Endothelial cell of hepatic sinusoid (primary cell): Measurements from ENCODE around the gene C16orf78.

Experiments
- in situ Hi-C: cut with HindIII; loops from 2 replicates; pipeline ENCODE4 v1.10.0; 2017; ENCODE audit warnings: low sequenced_read_pairs

Gene C16orf78

DNA sequence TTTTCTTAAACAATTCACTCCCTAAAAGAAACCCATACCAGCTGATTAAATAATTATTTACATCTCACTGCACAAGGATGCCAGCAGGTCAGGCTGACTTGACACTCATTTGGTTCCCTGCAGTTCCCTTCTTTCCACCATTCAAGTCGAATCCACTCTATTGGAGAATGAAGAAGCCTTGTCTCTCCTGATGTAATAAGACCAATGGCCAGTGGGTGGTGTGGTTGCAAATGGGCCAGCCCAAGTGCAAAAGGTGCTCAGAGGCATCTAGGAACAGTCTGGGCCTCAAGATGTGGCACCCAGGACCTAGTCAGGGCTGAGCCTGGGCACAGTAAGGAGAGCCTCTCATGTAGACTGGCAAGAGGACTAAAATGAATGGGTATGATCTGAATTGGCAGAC lies 9.3 kb downstream of the C16orf78 start:
- in situ Hi-C loops, result no loop called here

DNA sequence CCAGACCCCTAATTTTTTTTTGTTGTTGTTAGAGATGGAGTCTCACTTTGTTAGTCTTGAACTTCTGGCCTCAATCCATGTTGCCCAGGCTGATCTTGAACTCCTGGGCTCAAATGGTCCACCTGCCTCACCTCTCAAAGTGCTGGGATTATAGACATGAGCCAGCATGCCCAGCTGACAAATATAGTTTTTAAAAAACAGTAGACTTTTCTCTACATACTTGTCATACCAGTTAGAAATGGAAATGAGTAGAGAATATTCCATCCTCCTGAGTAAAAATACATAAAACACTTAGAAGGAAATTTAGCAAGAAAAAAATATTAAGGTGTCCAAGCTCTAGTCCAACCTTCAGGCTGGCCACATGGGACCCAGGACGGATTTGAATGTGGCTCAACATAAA lies 21.4 kb downstream of the C16orf78 start:
- in situ Hi-C loops, result no loop called here

DNA sequence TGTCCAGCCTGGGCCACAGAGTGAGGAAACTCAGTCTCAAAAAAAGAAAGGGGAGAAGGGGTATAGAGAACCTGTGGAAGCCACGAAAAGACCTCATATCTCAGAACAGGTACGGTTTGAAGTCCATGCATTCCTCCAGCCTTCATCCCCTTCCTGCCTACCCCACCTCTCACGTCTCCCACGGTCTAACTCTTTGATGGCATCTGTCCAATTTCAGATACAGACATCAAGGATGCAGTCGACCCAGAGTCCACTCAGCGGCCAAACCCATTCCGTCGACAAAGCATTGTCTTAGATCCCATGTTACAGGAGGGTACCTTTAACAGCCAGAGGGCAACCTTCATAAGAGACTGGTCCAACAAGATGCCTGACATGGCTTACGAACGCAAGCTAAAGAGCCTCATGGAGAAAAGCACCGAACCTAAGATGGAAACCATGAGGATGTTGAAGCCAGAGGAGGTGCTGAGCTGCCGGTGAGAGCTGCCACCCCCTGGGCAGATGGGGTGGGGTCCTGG lies 22.7 kb downstream of the C16orf78 start:
- in situ Hi-C loops, result no loop called here

DNA sequence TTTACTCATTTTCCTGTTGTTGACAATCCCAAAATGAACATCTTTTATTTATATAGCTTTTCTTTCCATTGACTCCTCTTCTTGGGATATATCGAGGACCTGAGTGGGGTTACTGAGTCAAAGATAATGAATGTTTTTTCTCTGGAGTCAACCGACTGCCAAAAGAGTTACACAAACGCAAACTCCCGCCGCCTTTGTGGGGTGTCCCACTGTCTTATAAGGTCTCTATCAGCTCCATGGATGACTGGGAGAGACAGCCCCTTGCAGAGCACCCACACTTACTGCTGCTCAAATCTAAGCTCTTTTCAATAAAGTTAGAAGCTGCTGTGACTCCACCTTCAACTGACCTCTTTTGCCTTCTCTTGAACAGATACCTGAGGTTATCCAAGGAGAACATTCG lies 25.2 kb downstream of the C16orf78 start:
- in situ Hi-C loops, result no loop called here

DNA sequence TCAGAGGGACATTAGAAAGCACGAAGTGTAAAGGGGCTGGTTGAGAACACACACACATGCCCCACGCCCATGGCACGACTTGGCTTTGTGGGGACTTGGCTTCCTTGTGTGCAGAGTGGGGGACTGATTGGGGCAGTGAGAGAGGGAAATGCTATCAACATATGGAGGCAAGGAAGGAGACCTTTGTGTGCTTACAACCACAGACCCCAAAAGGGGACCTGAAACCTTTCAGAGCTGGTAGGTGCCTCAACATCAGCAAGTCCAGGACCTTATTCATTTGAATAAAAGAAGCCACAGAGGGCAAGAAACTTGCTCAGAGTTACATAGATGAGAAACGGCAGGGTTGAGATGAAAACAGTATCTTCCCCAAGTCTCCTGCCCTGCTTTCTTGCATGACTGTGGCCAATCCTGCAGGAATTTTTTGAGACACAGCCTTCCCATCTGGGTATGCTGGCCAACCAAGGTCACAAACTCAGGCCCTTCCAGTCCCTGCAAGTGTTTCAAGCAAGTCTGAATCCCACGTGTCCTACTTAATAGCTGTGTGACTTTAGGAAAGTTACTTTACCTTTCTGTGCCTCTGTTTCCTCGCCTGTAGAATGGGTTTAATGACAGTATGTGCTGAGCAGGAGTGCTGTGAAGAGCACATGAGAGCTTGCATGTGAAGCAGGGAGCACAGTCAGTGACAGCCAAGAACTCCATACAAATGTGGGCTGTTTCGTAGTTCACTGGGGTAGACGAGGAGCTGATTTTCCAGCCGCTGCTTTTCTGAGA lies 26.2 kb downstream of the C16orf78 start:
- in situ Hi-C loops, result loop anchor here (25.0 kb wide), 2 partner anchors 113 to 513 kb away; no protein-coding TSS in a partner anchor

DNA sequence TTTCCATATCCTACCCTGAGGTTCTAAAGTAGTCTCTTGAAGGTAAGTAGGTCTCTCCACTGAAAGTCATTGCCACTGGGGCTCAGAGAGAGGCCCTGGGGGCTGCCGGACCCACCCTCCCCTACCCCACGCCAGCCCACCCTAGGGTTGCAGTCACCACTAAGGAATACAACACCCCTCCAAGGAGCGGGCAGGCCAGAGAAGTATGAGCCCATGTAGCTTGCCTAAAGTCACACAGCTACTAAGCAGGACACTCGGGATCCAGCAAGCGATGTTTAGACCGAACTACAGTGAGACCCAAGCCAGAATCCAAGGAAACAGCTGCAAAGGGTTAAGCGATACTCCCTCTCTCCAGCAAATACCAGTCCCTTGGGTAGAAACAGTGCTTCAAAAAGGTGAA lies 27.0 kb downstream of the C16orf78 start:
- in situ Hi-C loops, result loop anchor here (25.0 kb wide), 2 partner anchors 112 to 512 kb away; no protein-coding TSS in a partner anchor

DNA sequence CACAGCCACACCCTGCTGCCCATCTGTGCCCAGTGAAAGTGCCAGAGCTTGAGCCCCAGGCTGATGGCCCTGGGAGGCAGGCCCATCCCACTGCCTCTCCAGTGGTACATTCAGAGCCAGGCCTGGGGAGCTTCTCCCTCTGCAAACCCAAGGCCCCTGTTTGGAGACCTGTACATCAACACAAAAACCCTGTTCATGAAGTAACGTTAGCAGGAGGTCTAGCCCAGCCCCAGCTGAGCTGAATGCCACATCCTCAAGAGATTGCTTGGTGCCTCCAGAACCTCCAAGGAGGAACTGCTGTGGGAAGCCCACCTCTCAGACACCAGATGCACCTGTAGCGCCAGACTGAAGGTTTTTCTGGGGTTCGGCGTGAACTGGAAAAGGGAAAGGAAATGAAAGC lies 31.5 kb downstream of the C16orf78 start:
- in situ Hi-C loops, result loop anchor here (25.0 kb wide), 2 partner anchors 107 to 507 kb away; no protein-coding TSS in a partner anchor

DNA sequence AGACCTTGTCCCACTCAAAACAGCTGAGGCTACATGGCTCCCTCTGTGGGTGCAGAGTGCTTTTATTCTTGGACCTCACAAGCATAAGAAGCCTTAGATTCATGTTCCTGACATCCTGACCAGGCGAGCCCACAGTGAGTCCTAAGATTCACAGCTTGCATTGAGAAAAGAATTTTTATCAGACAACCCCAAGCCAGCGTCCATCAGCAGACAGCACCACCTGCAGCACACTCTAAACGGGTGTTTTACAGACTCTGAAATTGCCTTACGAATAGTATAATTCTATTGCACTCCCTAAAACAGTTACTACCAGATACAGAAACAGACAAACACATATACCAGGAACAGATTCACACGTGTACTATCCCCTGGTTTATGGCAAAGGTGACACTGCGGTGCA lies 31.9 kb downstream of the C16orf78 start:
- in situ Hi-C loops, result loop anchor here (25.0 kb wide), 2 partner anchors 107 to 507 kb away; no protein-coding TSS in a partner anchor

DNA sequence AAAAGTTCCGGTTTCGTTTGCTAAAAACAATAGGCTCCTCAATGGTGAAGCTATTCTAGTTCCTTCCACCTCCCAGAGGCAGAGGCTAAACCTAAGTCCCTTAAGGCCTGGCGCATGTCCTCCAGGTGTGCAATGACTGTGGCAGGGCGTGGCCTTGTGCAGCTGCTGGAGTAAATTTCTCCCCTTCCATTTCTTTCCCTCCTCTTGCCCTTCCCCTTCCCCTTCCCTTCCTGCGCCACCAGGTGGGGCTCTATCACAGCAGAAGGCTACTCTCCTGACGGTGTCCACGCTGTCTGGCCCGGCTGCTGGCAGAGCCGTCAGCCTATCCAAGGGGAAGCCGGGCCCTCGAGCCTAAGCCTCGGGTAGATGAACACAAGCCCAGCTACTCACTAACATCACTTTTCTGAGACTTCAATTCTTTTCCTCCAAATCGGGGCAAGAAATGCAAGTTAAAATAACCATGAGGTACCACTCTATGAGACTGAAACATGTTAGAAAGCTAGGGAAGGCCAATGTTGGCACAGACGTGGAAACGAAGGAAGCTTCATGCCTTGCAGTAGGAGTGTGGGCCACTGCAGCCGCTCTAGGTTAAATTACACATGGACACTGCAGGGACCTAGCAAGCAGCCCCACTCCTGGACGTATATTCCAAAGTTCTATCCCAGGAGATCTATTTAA lies 34.4 kb downstream of the C16orf78 start:
- in situ Hi-C loops, result loop anchor here (25.0 kb wide), 2 partner anchors 104 to 504 kb away; no protein-coding TSS in a partner anchor

DNA sequence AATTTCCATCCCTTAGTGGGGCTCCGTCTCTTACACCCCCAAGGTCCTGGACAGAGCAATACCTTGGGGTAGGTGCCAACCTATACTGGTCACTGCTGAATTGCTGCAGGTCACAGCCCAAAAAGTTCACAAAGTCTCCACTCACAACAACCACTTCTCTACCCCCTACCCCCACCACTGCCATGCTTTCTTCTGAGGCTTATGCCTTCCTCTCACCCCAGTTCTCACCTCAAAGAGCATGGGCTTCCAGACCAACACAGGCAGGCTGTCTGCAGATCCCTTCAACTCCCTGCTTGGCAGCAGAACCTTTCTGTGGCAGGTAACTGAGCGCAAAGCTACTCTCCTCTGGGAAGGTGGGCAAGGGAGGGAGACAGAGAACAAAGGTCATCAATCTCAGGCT lies 35.5 kb downstream of the C16orf78 start:
- in situ Hi-C loops, result loop anchor here (25.0 kb wide), 2 partner anchors 103 to 503 kb away; no protein-coding TSS in a partner anchor

DNA sequence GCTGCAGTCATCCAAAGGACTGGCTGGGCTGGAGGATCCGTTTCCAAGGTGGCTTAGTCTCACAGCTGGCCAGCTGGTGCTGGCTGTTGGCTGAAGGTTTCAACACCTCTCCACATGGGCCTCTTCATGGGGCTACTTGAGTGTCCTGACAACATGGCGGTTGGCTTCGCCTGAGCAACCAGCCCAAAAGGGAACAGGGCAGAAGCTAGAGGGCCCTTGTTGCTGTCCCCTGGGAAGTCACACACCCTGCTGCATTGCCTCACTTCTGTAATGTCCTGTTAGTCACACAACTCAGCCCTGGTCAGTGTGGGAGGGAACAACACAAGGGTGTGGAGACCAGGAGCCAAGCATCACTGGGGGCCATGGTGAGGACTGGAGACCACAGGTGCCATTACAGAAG lies 36.6 kb downstream of the C16orf78 start:
- in situ Hi-C loops, result loop anchor here (25.0 kb wide), 2 partner anchors 102 to 502 kb away; no protein-coding TSS in a partner anchor

DNA sequence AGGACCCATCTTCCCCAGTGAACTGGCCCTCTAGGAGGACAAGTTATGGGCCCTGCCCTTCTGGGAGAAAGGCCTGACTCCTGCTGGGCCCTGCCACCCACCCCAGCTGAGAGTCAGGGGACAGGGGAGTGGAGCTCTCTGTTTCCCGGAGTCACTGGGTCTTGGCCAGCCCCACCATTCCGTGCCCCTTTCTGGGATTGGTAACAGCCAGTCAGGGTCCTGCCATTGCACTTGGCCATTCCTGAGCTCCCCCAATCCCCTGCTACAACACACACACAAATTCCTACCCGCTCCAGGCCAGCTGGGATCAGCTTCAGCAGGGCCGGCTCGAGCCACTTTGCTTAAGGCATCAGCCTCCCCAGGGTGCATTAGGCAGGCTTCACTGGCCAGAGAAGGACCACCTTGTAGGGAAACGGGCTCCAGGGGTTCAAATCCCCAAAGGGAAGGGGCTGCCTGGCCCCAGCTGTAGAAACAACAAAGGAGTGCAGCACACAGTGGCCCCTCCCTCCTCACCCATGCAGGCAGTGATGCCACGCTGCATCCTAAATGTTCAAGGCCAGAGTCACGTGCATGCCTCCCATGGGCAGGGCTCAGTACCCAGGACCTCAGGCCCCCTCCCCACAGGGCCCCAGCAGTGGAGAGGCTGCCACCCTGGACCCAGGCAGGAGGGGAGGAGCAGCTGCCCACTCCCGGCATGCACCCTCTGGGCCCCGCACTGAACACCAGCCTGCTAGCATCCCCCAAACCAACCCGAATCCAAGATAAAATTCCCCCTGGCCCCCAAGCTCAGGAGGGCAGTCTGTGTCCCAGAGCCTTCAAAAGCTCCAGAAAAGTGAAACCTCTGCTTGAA lies 37.7 kb downstream of the C16orf78 start:
- in situ Hi-C loops, result loop anchor here (25.0 kb wide), 2 partner anchors 101 to 501 kb away; no protein-coding TSS in a partner anchor

DNA sequence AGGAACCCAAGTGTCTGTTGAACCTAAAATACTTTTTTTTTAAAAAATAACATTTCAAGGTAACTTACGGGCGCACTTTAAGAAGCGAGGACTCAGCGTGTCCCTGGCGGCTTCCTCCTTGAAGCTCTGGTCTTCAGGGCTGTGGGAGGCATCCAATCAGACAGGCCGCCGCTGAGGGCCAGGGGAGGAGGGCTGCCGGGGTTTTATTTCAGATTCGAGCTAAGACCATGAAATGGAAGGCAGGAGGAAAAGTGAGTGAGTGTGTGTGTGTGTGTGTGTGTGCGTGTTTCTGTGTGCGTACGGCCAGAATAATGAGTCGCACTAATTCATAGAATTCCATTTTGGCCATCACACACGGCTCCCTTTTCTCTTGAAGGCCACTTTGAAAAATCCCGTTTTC lies 41.1 kb downstream of the C16orf78 start:
- in situ Hi-C loops, result loop anchor here (25.0 kb wide), 2 partner anchors 98 to 498 kb away; no protein-coding TSS in a partner anchor

DNA sequence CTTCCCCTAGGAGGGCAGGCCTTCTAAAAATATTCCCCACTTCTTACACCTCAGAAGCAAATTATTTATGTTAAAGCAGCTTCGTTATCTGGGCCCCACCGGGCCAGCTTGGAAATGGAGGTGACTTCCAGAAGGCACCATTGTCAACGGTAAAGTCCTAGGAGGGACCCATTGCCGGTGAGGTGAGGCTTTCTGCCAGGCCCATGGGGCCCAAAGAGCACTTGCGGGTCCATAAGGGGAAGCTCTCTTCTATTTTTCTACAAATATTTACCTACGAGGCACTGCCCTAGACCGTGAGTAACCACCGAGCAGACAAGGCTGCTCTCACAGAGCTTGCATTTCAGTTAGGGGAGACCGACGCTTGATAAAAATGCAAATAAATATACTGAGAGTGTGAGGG lies 41.5 kb downstream of the C16orf78 start:
- in situ Hi-C loops, result loop anchor here (25.0 kb wide), 2 partner anchors 97 to 497 kb away; no protein-coding TSS in a partner anchor

DNA sequence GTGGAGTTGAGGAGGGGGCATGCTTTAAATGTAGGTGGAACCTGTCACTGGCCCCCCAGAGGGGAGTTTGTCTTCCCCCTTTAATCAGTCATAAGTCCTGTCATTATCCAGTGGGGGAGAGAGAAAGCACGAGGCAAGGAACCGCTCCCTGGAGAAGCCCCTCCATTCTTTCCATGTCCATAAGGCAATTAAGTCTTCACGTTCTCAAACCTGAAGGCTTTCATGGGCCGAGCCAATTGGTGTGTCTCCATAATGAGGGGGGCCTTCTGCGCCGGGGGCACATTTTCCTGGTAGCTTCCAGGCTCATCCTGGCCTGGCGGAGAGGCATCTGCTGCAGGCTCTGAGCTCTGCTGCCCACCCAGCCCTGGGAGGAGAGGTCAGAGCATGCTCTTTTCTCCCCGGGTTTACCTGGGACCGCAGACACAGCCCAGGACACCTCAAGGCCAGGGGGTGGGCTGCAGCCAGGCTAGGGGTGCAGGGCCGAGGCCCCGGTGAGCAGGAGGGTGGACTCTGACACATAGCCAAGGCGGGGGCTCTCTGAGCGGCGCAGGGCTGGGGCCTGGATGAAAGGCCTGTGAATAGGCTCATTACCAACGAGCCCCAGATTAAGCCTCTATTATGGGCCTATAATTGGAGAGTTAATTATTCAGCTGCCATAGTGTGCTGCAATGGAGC lies 42.5 kb downstream of the C16orf78 start:
- in situ Hi-C loops, result loop anchor here (25.0 kb wide), 2 partner anchors 96 to 496 kb away; no protein-coding TSS in a partner anchor

DNA sequence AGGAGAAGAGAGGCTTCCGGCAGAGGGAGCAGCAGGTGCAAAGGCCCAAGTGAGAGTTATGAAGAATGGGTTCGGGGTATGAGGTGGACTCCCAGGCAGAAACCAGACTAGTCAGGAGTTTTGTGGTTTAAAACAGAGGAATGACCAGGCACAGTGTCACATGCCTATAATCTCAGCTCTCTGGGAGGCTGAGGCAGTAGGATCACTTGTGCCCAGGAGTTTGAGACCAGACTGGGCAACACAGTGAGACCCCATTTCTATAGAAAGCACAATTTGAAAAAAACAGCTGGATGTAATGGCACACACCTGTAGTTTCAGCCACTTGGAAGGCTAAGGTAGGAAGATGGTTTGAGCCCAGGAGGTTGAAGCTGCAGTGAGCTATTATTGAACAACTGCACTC lies 43.8 kb downstream of the C16orf78 start:
- in situ Hi-C loops, result loop anchor here (25.0 kb wide), 2 partner anchors 95 to 495 kb away; no protein-coding TSS in a partner anchor

DNA sequence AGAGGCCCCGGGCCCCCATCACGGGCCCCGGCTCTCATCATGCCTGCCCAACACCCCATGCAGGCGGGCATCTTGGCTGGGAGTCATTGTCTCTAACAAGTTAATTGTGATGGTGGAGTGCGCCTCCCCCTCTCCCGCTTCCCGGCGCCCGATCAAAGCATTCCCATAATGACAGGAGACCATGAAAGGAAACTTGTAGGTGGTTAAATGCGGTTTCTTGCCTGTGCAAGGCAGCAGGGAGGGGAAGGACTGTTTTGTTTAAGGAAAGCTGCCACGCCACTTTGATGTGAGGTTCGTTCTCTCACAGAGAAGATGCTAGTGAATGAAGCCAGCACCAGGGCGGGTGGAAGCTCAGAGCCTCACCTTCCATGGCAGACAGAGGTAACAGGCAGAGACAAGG lies 45.4 kb downstream of the C16orf78 start:
- in situ Hi-C loops, result loop anchor here (25.0 kb wide), 2 partner anchors 93 to 493 kb away; no protein-coding TSS in a partner anchor

DNA sequence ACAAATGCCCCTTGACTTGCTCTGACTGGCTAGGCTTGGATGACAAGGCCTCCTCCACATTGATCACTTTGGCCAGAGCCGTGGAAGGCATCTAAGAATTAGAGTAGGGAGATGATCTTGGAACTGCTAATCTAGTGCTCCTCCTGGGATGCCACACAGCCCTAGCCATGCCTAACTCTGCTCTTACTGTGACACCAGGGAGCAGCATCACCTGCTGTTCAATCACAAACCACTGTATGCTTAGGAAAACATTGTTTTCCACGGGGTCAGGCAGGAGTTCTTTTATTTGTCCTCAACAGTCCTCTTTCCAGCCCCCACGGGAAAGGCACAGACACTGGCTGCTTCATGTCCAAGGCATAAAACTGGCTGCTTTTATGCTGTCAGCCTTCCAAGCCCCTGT lies 46.3 kb downstream of the C16orf78 start:
- in situ Hi-C loops, result loop anchor here (25.0 kb wide), 2 partner anchors 92 to 492 kb away; no protein-coding TSS in a partner anchor

DNA sequence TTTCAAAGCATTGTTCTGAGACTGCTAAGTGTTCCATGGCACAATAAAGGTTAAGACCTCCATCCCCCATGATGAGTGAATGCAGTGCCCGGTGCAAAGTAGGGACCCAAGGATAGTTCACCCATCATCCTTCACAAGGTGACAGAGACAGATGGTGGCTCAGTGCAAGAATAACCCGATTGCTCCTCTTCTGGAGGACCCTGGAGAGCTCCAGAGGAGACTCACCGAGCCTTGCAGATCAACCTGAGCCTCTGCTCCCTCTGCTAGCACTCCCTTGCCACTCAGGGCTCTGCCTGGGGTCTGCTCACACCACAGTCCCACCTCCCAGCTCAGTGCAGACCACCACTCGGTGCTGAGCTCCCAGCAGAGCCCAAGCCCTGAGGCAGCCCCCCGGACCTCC lies 49.3 kb downstream of the C16orf78 start:
- in situ Hi-C loops, result loop anchor here (25.0 kb wide), 2 partner anchors 89 to 489 kb away; no protein-coding TSS in a partner anchor
